ENCODE measurements around the gene CSNK1D. TPM values are rescaled to one million over a fixed set of nuclear protein-coding genes. Genes with fewer than 3 reads are reported as not detected.

CSNK1D gene
- total RNA-seq, 4 donors from 2014 or later, result 148 to 232 (median 215) TPM

- H3K27ac ChIP-seq, result peak overlapping the region; percentile 98 to 100 (median 99)
- H3K9me3 ChIP-seq, result no peaks in the 10 kb centered on the region
- no peak for TF ChIP-seq POLR2A (IDR thresholded peaks at IDR 0.05)
- H3K4me1 ChIP-seq, result peaks cover 3 to 56% (median 17%) of the 10 kb centered on the region in 4 donors
- no peak for DNase-seq
- no peaks in the 10 kb centered on the region for H3K36me3 ChIP-seq
- H3K4me3 ChIP-seq, result peak overlapping the region in 2 of 4 donors; percentile 84 to 91
- H3K27me3 ChIP-seq, result no peaks in the 10 kb centered on the region
Observed at GRCh38 chr17:82294064-82294773, 20.7 kb upstream of the CSNK1D start.

- no peaks in the 10 kb centered on the region for H3K9me3 ChIP-seq
- peaks cover 0 to 60% (median 8%) of the 10 kb centered on the region in 4 donors for H3K4me1 ChIP-seq
- no peaks in the 10 kb centered on the region for H3K27me3 ChIP-seq
- H3K4me3 ChIP-seq, result peak overlapping the region; percentile 76 to 93 (median 88)
- H3K27ac ChIP-seq, result peak overlapping the region; percentile 98 to 100 (median 99)
- no peaks in the 10 kb centered on the region for H3K36me3 ChIP-seq
- TF ChIP-seq CTCF (IDR thresholded peaks at IDR 0.05), result no peak
- peak; percentile 96 to 97 for TF ChIP-seq POLR2A (IDR thresholded peaks at IDR 0.05)
- peak; percentile 95 to 98 (median 96) for DNase-seq
Observed at GRCh38 chr17:82292251-82293154, 19.0 kb upstream of the CSNK1D start.

GRCh38 chr17:82291582-82292250, 18.2 kb upstream of the CSNK1D start:
- Histone ChIP-seq H3K4me3 (peak overlapping the region; percentile 76 to 93 (median 88)), H3K9me3 (no peaks in the 10 kb centered on the region), H3K27ac (peak overlapping the region; percentile 98 to 100 (median 99)), H3K36me3 (no peaks in the 10 kb centered on the region), H3K4me1 (peaks cover 0 to 59% (median 5%) of the 10 kb centered on the region in 4 donors), H3K27me3 (no peaks in the 10 kb centered on the region)
- no peak for DNase-seq
- TF ChIP-seq POLR2A (IDR thresholded peaks at IDR 0.05) (no peak), CTCF (IDR thresholded peaks at IDR 0.05) (no peak)

GRCh38 chr17:82287868-82288801, 14.6 kb upstream of the CSNK1D start:
- H3K27ac ChIP-seq, result peak overlapping the region in 3 of 4 donors; percentile 56 to 75 (median 72)

More at GRCh38 chr17:82287868-82288801, 14.6 kb upstream of the CSNK1D start:
- Histone ChIP-seq H3K9me3 (no peaks in the 10 kb centered on the region), H3K36me3 (no peaks in the 10 kb centered on the region), H3K4me1 (peaks cover 0 to 28% (median 3%) of the 10 kb centered on the region in 4 donors), H3K4me3 (no peak overlapping the region), H3K27me3 (no peaks in the 10 kb centered on the region)
- peak in 2 of 3 donors; percentile 91 to 93 for DNase-seq
- no peak for TF ChIP-seq CTCF (IDR thresholded peaks at IDR 0.05)
- no peak for TF ChIP-seq POLR2A (IDR thresholded peaks at IDR 0.05)
